Type B pancreatic cell (in vitro differentiated cells): ENCODE measurements around the gene PHF1. TPM values are rescaled to one million over a fixed set of nuclear protein-coding genes. Genes with fewer than 3 reads are reported as not detected.

Experiments
- DNase-seq: peaks from one replicate; pipeline ENCODE4 v3.0.0; 2021; ENCODE audit warnings: mixed read lengths; ENCODE audit not compliant: unreplicated experiment; ENCODE audit errors: extremely low spot score
- H3K27ac Mint-ChIP-seq: 2 replicates; pipeline ENCODE4 v1.8.0; 2021; ENCODE audit warnings: mild to moderate bottlenecking, mixed read lengths
- H3K27me3 Mint-ChIP-seq: 2 replicates; pipeline ENCODE4 v1.8.0; 2021; ENCODE audit warnings: mixed read lengths
- H3K36me3 Mint-ChIP-seq: 2 replicates; pipeline ENCODE4 v1.8.0; 2021; ENCODE audit warnings: mixed read lengths
- H3K4me1 Mint-ChIP-seq: one replicate; pipeline ENCODE4 v1.8.0; 2021; ENCODE audit warnings: mixed read lengths; ENCODE audit not compliant: unreplicated experiment
- H3K4me3 Mint-ChIP-seq: 2 replicates; pipeline ENCODE4 v1.8.0; 2021; ENCODE audit warnings: mild to moderate bottlenecking, mixed read lengths
- H3K9me3 Mint-ChIP-seq: 2 replicates; pipeline ENCODE4 v1.8.0; 2021; ENCODE audit warnings: mixed read lengths
- total RNA-seq: library from RNA; stranded (reverse); gene quantifications from 2 replicates; pipeline ENCODE4 v1.2.1, GENCODE V29; 2021; ENCODE audit warnings: low replicate concordance
- TF ChIP-seq, protein P1 (sequence below): fragments of 200-600 bp; sonication (generic); conservative IDR thresholded peaks from 2 replicates; pipeline ENCODE4 v1.5.0; 2021; ENCODE audit warnings: antibody characterized with exemption, mild to moderate bottlenecking

The PHF1 gene
- total RNA-seq, 1 donor from 2014 or later = 49.6 TPM

DNA sequence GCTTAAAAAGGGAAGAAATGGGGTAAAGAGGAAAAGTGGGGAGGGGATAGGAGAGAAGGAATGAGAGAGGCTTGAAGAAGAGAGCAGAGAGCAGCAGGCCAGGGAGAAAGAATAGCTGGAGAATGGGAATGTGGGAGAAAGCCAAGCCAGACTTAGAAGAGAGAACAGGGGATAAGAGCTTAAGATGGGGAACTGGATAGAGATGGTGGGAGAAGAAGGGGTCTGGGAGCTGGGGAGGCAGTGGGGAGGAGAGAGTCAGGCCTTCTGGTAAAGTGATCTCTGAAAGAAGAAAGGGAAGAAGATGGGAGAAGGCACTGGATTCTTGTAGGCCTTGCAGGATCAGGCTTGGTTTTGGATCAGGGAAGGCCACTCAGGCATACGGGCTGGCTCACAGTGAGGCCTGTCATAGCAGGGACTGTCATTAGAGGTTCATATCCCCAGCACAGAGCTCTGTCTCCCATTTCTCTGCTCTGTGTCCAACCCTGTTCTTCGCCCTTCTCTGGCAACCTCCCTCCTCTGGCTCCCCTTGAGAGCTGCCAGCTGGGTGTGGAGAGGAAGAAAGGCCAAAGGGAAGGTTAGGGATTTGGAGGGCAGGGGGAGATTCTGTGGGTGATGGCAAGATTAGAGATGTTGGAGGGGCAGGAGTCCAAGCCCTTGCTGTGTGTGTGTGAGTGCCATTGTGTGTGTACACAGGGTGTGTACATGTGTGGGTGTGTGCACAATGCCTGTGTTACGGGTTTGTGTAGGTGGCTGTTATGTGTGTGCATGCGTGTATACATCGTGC lies 18.3 kb downstream of the PHF1 start:
- Mint-ChIP-seq H3K4me1 (peaks cover 71% of the 10 kb centered on the region), H3K36me3 (peaks cover 14% of the 10 kb centered on the region), H3K9me3 (no peaks in the 10 kb centered on the region), H3K27ac (peak overlapping the region; percentile 93), H3K27me3 (peaks cover 3% of the 10 kb centered on the region), H3K4me3 (peak overlapping the region; percentile 97)
- TF ChIP-seq, protein P1, sequence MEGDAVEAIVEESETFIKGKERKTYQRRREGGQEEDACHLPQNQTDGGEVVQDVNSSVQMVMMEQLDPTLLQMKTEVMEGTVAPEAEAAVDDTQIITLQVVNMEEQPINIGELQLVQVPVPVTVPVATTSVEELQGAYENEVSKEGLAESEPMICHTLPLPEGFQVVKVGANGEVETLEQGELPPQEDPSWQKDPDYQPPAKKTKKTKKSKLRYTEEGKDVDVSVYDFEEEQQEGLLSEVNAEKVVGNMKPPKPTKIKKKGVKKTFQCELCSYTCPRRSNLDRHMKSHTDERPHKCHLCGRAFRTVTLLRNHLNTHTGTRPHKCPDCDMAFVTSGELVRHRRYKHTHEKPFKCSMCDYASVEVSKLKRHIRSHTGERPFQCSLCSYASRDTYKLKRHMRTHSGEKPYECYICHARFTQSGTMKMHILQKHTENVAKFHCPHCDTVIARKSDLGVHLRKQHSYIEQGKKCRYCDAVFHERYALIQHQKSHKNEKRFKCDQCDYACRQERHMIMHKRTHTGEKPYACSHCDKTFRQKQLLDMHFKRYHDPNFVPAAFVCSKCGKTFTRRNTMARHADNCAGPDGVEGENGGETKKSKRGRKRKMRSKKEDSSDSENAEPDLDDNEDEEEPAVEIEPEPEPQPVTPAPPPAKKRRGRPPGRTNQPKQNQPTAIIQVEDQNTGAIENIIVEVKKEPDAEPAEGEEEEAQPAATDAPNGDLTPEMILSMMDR = no peak
- DNase-seq = no peak

DNA sequence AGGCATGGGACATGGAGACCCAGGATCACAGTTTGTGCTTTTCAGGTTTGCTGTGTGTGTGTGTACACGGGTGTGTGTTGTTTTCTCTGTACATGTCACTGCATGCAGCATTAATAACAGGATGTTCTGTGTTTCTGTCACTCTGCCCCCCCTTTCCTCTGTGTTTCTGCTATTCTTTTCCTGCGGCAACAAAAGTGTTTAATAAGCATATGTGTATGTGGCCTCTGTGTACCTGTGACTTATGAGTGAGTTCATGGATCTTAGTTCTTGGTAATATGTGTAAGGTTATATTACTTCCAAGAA lies 18.9 kb downstream of the PHF1 start:
- H3K36me3 Mint-ChIP-seq = peaks cover 12% of the 10 kb centered on the region
- H3K27ac Mint-ChIP-seq = peak overlapping the region; percentile 93
- H3K27me3 Mint-ChIP-seq = peaks cover 3% of the 10 kb centered on the region
- DNase-seq = no peak
- H3K4me1 Mint-ChIP-seq = peaks cover 67% of the 10 kb centered on the region
- H3K9me3 Mint-ChIP-seq = no peaks in the 10 kb centered on the region
- TF ChIP-seq, protein P1 = no peak
- H3K4me3 Mint-ChIP-seq = peak overlapping the region; percentile 97

DNA sequence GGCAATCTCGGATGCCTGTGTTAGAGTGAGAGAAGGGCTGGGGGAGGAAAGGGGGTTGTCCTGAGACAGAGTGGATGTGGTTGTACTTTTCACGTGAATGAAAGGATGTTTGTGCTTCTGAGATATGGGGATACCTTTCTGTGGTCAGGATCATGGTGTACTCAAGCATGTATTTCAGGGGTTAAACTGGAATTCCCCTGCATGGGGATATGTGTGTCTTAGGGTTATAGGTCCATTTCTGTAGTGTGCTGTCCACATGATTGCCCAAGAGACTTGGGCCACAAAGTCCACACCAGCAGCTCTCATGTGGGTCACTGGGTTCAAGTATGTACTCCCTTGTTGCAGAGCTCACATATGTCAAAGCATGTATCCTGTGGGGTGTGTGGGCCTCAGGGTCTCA lies 19.5 kb downstream of the PHF1 start:
- DNase-seq = no peak
- peak overlapping the region; percentile 80 for H3K4me3 Mint-ChIP-seq
- TF ChIP-seq, protein P1 = no peak
- H3K36me3 Mint-ChIP-seq = peaks cover 12% of the 10 kb centered on the region
- H3K27ac Mint-ChIP-seq = peak overlapping the region; percentile 93
- H3K27me3 Mint-ChIP-seq = peaks cover 3% of the 10 kb centered on the region
- H3K9me3 Mint-ChIP-seq = no peaks in the 10 kb centered on the region
- H3K4me1 Mint-ChIP-seq = peaks cover 61% of the 10 kb centered on the region

DNA sequence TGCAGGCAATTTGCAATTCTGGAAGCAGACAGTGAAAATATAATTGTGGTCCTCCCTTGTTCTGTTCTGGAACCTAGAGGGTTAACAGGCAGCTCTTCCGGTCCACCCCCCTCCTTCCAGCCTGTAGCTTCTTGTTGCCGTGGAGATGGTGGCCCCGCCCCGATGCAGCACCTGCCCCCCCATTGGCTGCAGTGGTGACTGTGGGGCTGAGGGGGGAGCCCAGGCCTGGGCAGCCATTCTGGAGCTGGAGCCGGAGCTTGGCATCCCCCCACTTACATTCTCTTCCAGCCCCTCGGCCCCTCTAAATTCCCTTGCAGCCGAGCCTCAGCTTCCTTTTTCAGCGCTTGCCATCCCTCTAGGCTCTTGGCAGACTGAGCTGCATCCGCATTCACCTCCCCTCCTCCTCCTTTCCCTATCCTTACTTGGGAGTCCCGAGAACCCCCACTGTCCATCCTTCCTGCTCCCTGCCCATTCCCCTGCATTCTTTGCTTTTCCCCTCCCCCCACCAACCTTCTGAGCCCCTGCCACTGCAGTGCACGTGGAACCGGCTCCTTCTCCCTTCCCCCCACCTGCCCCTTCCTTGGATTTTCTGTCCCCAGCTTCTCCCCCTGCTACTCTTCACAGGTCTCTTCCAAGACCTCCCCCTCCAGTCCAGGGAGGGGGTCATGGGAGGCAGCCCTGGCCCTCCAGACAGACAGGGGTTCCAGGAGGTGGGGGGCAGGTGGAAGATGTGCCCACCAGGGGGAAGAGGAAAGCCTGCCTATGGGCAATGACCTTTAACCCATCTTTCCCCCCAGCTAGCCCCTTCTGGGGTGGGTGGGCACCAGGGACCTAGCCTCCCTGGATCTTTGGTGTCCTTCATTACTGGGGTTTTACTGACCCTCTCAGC lies 20.4 kb downstream of the PHF1 start:
- H3K4me3 Mint-ChIP-seq = peak overlapping the region; percentile 80
- H3K27me3 Mint-ChIP-seq = peaks cover 3% of the 10 kb centered on the region
- DNase-seq = peak; percentile 80
- H3K36me3 Mint-ChIP-seq = peaks cover 12% of the 10 kb centered on the region
- TF ChIP-seq, protein P1 = no peak
- H3K9me3 Mint-ChIP-seq = no peaks in the 10 kb centered on the region
- peaks cover 59% of the 10 kb centered on the region for H3K4me1 Mint-ChIP-seq
- peak overlapping the region; percentile 93 for H3K27ac Mint-ChIP-seq

DNA sequence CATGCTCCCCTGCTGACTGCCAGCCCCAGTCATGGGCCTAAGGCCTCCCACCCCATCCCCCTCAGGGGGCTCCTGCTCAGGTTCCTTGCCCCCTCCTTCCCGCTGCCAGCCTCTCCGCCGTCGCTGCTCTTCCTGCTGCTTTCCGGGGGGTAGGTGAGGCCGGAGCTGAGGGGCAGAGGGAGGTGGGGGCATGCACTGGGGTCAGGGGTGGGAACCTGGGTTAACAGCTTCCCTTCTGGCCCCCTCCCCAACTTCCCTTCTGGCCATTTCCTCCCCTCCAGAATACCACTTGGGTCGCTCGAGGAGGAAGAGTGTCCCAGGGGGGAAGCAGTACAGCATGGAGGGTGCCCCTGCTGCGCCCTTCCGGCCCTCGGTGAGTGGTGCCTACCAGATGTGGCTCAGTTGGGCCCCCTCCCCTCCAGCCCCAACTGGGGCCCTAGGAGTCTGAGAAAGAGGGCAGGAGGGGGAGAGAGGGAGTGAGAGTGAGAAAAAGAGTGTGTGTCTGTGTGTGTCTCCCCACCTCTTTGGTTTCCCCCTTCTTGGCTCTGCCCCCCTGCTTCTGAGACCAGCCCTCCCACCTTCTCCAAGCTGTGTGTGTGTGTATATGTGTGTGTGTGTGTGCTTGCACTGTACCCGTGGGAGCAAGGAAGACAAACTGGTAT lies 21.2 kb downstream of the PHF1 start:
- peaks cover 55% of the 10 kb centered on the region for H3K4me1 Mint-ChIP-seq
- H3K27me3 Mint-ChIP-seq = peaks cover 3% of the 10 kb centered on the region
- H3K27ac Mint-ChIP-seq = no peak overlapping the region
- DNase-seq = no peak
- H3K36me3 Mint-ChIP-seq = peaks cover 17% of the 10 kb centered on the region
- TF ChIP-seq, protein P1 = no peak
- peak overlapping the region; percentile 67 for H3K4me3 Mint-ChIP-seq
- no peaks in the 10 kb centered on the region for H3K9me3 Mint-ChIP-seq
